Esophagus mucosa (tissue), 1 donor: ENCODE measurements around the gene DBF4B. TPM values are rescaled to one million over a fixed set of nuclear protein-coding genes. Genes with fewer than 3 reads are reported as not detected.

Source experiments
- total RNA-seq: library from RNA; stranded (reverse); gene quantifications from one replicate; pipeline ENCODE4 v1.2.4, GENCODE V29; 2023
- donor health status: DM: yes; HTN: yes; CAD: no.

The DBF4B gene
- total RNA-seq, 1 donor from 2014 or later, result 3.9 TPM

Other genes with a start within 250 kb of the DBF4B start
- 24.7 TPM for gene GPATCH8, start 205.3 kb upstream of the DBF4B start, total RNA-seq
- gene FZD2, start 151.2 kb upstream of the DBF4B start, total RNA-seq, result 0.60 TPM
- not detected for gene MEIOC, start 52.2 kb upstream of the DBF4B start, total RNA-seq
- gene CCDC43, start 18.9 kb upstream of the DBF4B start, total RNA-seq, result 19.0 TPM
- gene ADAM11, start 50.3 kb downstream of the DBF4B start, total RNA-seq, result 0.96 TPM
- 1.4 TPM for gene GJC1, start 121.6 kb downstream of the DBF4B start, total RNA-seq
- gene HIGD1B, start 139.2 kb downstream of the DBF4B start, total RNA-seq, result 3.4 TPM
- 92.3 TPM for gene EFTUD2, start 190.8 kb downstream of the DBF4B start, total RNA-seq
- not detected for gene GFAP, start 206.8 kb downstream of the DBF4B start, total RNA-seq
- gene KIF18B, start 239.1 kb downstream of the DBF4B start, total RNA-seq, result 10.4 TPM